ENCODE data around the gene TCTN1. TPM values are rescaled to one million over a fixed set of nuclear protein-coding genes. Genes with fewer than 3 reads are reported as not detected.

Gene TCTN1
- total and polyA plus RNA-seq, 2 of the 8 experiments (the other 6 are each of a cell fraction or from before 2014, with no cell fraction given): 14.7 to 16.4 TPM

- TF ChIP-seq ATF2 (IDR thresholded peaks at IDR 0.05; ENCODE audit: low read length): no peak
- no peak for TF ChIP-seq EZH2 (IDR thresholded peaks at IDR 0.05; ENCODE audit: low read depth, low read length, severe bottlenecking)
- no peak for TF ChIP-seq KDM5A (IDR thresholded peaks at IDR 0.05; ENCODE audit: low read length)
- no peak for TF ChIP-seq USF2 (IDR thresholded peaks at IDR 0.05; ENCODE audit: low read length)
- no peak for TF ChIP-seq SAP30 (IDR thresholded peaks at IDR 0.05; ENCODE audit: insufficient read depth, insufficient replicate concordance, low read length)
- no peak for TF ChIP-seq RNF2 (IDR thresholded peaks at IDR 0.05; ENCODE audit: borderline replicate concordance, low read depth, low read length, missing control alignments, poor library complexity, severe bottlenecking)
Observed at GRCh38 chr12:110637869-110638441, 24.0 kb downstream of the TCTN1 start (continued).

Data from H1 (cell line).